GM23338 (cell line): ENCODE data around the gene OLIG1. TPM values are rescaled to one million over a fixed set of nuclear protein-coding genes. Genes with fewer than 3 reads are reported as not detected.

Experiments used
- ATAC-seq: fragments of 200-7000 bp; cut with Tn5 transposase; 3 replicates; pipeline ENCODE4 v1.9.1; 2020
- DNase-seq: peaks from one replicate; pipeline ENCODE4 v3.0.0-alpha.2; 2015; ENCODE audit warnings: low spot score
- H2AFZ ChIP-seq: fragments of 200-600 bp; sonication (generic); 2 replicates; pipeline ENCODE4 v1.8.0; 2016; ENCODE audit warnings: antibody characterized with exemption, mild to moderate bottlenecking, moderate library complexity
- H3F3A ChIP-seq: fragments of 200-600 bp; sonication (generic); replicated peaks from 2 replicates; pipeline ENCODE4 v1.8.0; 2017; ENCODE audit warnings: antibody characterized with exemption, mixed run types, low read depth
- H3K27ac ChIP-seq: fragments of 200-600 bp; sonication (generic); 2 replicates; pipeline ENCODE4 v1.6.1; 2016; ENCODE audit warnings: low read depth
- H3K27me3 ChIP-seq: fragments of 200-600 bp; sonication (generic); 2 replicates; pipeline ENCODE4 v1.8.0; 2016; ENCODE audit warnings: mild to moderate bottlenecking, mixed run types, moderate library complexity; ENCODE audit not compliant: insufficient read depth
- H3K36me3 ChIP-seq: fragments of 200-600 bp; sonication (generic); 2 replicates; pipeline ENCODE4 v1.8.0; 2016; ENCODE audit warnings: mild to moderate bottlenecking; ENCODE audit not compliant: insufficient read depth
- H3K4me1 ChIP-seq: fragments of 200-600 bp; sonication (generic); 2 replicates; pipeline ENCODE4 v1.8.0; 2016; ENCODE audit warnings: mild to moderate bottlenecking, moderate library complexity; ENCODE audit not compliant: insufficient read depth
- H3K4me2 ChIP-seq: fragments of 200-600 bp; sonication (generic); 2 replicates; pipeline ENCODE4 v1.7.1; 2017; ENCODE audit warnings: mixed run types
- H3K4me3 ChIP-seq: fragments of 200-600 bp; sonication (generic); 2 replicates; pipeline ENCODE4 v1.6.1; 2016; ENCODE audit warnings: mixed run types
- H3K79me2 ChIP-seq: fragments of 200-600 bp; sonication (generic); replicated peaks from 2 replicates; pipeline ENCODE4 v1.8.0; 2017; ENCODE audit warnings: mild to moderate bottlenecking; ENCODE audit not compliant: insufficient read depth
- H3K9me2 ChIP-seq: fragments of 200-600 bp; sonication (generic); 2 replicates; pipeline ENCODE4 v1.8.0; 2017; ENCODE audit not compliant: insufficient read depth
- H4K20me1 ChIP-seq: fragments of 200-600 bp; sonication (generic); replicated peaks from 2 replicates; pipeline ENCODE4 v1.8.0; 2017; ENCODE audit warnings: mild to moderate bottlenecking; ENCODE audit not compliant: insufficient read depth
- H3K27ac Mint-ChIP-seq: 2 replicates; pipeline ENCODE4 v1.8.0; 2020; ENCODE audit warnings: inconsistent platforms, mild to moderate bottlenecking, moderate library complexity, mixed read lengths
- H3K27me3 Mint-ChIP-seq: 3 replicates; pipeline ENCODE4 v1.8.0; 2022; ENCODE audit warnings: low read depth, mild to moderate bottlenecking, moderate library complexity, mixed read lengths, inconsistent platforms; ENCODE audit not compliant: insufficient read depth, poor library complexity
- H3K36me3 Mint-ChIP-seq: 3 replicates; pipeline ENCODE4 v1.8.0; 2021; ENCODE audit warnings: low read depth, mild to moderate bottlenecking, inconsistent platforms, moderate library complexity, mixed read lengths
- H3K4me1 Mint-ChIP-seq: 3 replicates; pipeline ENCODE4 v1.8.0; 2020; ENCODE audit warnings: mild to moderate bottlenecking, inconsistent platforms, mixed read lengths
- H3K4me3 Mint-ChIP-seq: 3 replicates; pipeline ENCODE4 v1.8.0; 2021; ENCODE audit warnings: moderate library complexity, mild to moderate bottlenecking, inconsistent platforms, mixed read lengths
- H3K9me3 Mint-ChIP-seq: 3 replicates; pipeline ENCODE4 v1.8.0; 2020; ENCODE audit warnings: moderate library complexity, mild to moderate bottlenecking, inconsistent platforms, mixed read lengths
- CREB1 ChIP-seq: fragments of 250-450 bp; sonication (Bioruptor Pico); IDR thresholded peaks from 2 replicates; pipeline ENCODE4 v1.5.0; 2020; ENCODE audit warnings: low read depth, mild to moderate bottlenecking, moderate library complexity
- EZH2 ChIP-seq: fragments of 200-600 bp; sonication (generic); IDR thresholded peaks from one replicate; pipeline ENCODE4 v1.8.0; 2017; ENCODE audit warnings: antibody characterized with exemption, mild to moderate bottlenecking, low read depth; ENCODE audit not compliant: unreplicated experiment
- EZH2phosphoT487 ChIP-seq: fragments of 200-600 bp; sonication (generic); IDR thresholded peaks from one replicate; pipeline ENCODE4 v1.8.1; 2018; ENCODE audit warnings: antibody characterized with exemption; ENCODE audit not compliant: unreplicated experiment
- JUNB ChIP-seq: IDR thresholded peaks from one replicate; pipeline ENCODE4 v1.6.1; 2016; ENCODE audit warnings: antibody characterized with exemption; ENCODE audit not compliant: unreplicated experiment
- NANOG ChIP-seq: IDR thresholded peaks from 2 replicates; pipeline ENCODE4 v1.6.1; 2016; ENCODE audit warnings: antibody characterized with exemption, borderline replicate concordance
- POLR2AphosphoS5 ChIP-seq: IDR thresholded peaks from 2 replicates; pipeline ENCODE4 v1.6.1; 2016; ENCODE audit warnings: antibody characterized with exemption, low read depth
- STAT1 ChIP-seq: IDR thresholded peaks from one replicate; pipeline ENCODE4 v1.6.1; 2016; ENCODE audit warnings: antibody characterized with exemption; ENCODE audit not compliant: unreplicated experiment
- ZNF114 ChIP-seq: fragments of 250-450 bp; sonication (Bioruptor Pico); IDR thresholded peaks from 2 replicates; pipeline ENCODE4 v1.5.0; 2020; ENCODE audit warnings: mild to moderate bottlenecking, moderate library complexity
- ZNF331 ChIP-seq: fragments of 250-450 bp; sonication (Bioruptor Pico); IDR thresholded peaks from 2 replicates; pipeline ENCODE4 v1.5.0; 2020; ENCODE audit warnings: low read depth, mild to moderate bottlenecking, moderate library complexity
- polyA plus RNA-seq: library from polyadenylated mRNA; unstranded; fragments of >200 nt; fragmentation: Nextera tagmentation; extraction: Ambion mirVana; gene quantifications from 2 replicates; pipeline ENCODE4 v1.2.1, GENCODE V29; 2016
- total RNA-seq: library from RNA; depleted of rRNA; stranded (reverse); fragments of >200 nt; shearing (Covaris generic); gene quantifications from 2 replicates; pipeline ENCODE4 v1.2.3, GENCODE V29; 2014
- TF ChIP-seq, protein P1 (sequence below): IDR thresholded peaks from 2 replicates; pipeline ENCODE4 v1.6.1; 2016; ENCODE audit warnings: antibody characterized with exemption
- TF ChIP-seq, protein P2 (sequence below): fragments of 250-450 bp; sonication (Bioruptor Pico); IDR thresholded peaks from 2 replicates; pipeline ENCODE4 v1.5.0; 2020; ENCODE audit warnings: mild to moderate bottlenecking, moderate library complexity
- TF ChIP-seq, protein P3 (sequence below): IDR thresholded peaks from one replicate; pipeline ENCODE4 v1.6.1; 2018; ENCODE audit warnings: antibody characterized with exemption; ENCODE audit not compliant: unreplicated experiment
- TF ChIP-seq, protein P4 (sequence below), 2 experiments: fragments of 200-600 bp in 1 of 2; sonication (generic) in 1 of 2; conservative IDR thresholded peaks; 2 replicates each; pipeline versions ENCODE4 v1.5.1 to v1.6.1; 2016 to 2017; ENCODE audit warnings: antibody characterized with exemption in 2 of 2, low read depth in 2 of 2, mild to moderate bottlenecking in 2 of 2, moderate library complexity in 1 of 2

The OLIG1 gene
- total and polyA plus RNA-seq, 2 experiments from 2014 or later = 0.14 to 0.81 TPM

DNA sequence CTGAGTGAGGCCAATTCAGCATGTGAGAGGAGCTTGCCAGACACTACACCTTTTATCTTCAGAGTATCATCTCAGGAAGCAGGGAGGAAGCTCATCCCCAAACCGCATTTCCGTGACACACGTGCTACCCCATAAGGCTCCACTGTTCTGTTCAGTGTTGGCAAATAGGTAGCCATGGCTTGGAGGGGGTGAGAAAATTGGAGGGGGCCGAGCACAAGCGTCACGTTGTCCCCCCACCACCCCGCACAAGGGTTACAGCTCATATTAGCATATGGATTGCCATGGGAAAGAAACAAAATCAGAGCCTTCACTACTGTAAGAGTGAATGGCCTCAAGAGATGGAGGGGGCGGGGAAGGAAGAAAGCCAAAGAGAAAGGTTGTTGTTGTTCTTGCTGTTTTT is 46.7 kb downstream of the OLIG1 start:
- DNase-seq = no peak
- no peaks in the 10 kb centered on the region for H3K79me2 ChIP-seq
- no peak overlapping the region for H2AFZ ChIP-seq
- Mint-ChIP-seq H3K9me3 (no peaks in the 10 kb centered on the region), H3K36me3 (no peaks in the 10 kb centered on the region), H3K4me3 (no peak overlapping the region), H3K27ac (no peak overlapping the region), H3K4me1 (peaks cover 55% of the 10 kb centered on the region), H3K27me3 (peaks cover 9% of the 10 kb centered on the region)
- H3K4me2 ChIP-seq = peak overlapping the region; percentile 51
- H3K4me1 ChIP-seq = peaks cover 48% of the 10 kb centered on the region
- peaks cover 6% of the 10 kb centered on the region for H3K27me3 ChIP-seq
- TF ChIP-seq, protein P1, sequence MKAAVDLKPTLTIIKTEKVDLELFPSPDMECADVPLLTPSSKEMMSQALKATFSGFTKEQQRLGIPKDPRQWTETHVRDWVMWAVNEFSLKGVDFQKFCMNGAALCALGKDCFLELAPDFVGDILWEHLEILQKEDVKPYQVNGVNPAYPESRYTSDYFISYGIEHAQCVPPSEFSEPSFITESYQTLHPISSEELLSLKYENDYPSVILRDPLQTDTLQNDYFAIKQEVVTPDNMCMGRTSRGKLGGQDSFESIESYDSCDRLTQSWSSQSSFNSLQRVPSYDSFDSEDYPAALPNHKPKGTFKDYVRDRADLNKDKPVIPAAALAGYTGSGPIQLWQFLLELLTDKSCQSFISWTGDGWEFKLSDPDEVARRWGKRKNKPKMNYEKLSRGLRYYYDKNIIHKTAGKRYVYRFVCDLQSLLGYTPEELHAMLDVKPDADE = no peak
- TF ChIP-seq NANOG (no peak), ZNF331 (CRISPR knock-in tag) (no peak), STAT1 (no peak), JUNB (no peak), ZNF114 (CRISPR knock-in tag) (no peak), EZH2 (no peak), CREB1 (CRISPR knock-in tag) (no peak), POLR2AphosphoS5 (no peak), EZH2phosphoT487 (no peak)
- TF ChIP-seq, protein P2, sequence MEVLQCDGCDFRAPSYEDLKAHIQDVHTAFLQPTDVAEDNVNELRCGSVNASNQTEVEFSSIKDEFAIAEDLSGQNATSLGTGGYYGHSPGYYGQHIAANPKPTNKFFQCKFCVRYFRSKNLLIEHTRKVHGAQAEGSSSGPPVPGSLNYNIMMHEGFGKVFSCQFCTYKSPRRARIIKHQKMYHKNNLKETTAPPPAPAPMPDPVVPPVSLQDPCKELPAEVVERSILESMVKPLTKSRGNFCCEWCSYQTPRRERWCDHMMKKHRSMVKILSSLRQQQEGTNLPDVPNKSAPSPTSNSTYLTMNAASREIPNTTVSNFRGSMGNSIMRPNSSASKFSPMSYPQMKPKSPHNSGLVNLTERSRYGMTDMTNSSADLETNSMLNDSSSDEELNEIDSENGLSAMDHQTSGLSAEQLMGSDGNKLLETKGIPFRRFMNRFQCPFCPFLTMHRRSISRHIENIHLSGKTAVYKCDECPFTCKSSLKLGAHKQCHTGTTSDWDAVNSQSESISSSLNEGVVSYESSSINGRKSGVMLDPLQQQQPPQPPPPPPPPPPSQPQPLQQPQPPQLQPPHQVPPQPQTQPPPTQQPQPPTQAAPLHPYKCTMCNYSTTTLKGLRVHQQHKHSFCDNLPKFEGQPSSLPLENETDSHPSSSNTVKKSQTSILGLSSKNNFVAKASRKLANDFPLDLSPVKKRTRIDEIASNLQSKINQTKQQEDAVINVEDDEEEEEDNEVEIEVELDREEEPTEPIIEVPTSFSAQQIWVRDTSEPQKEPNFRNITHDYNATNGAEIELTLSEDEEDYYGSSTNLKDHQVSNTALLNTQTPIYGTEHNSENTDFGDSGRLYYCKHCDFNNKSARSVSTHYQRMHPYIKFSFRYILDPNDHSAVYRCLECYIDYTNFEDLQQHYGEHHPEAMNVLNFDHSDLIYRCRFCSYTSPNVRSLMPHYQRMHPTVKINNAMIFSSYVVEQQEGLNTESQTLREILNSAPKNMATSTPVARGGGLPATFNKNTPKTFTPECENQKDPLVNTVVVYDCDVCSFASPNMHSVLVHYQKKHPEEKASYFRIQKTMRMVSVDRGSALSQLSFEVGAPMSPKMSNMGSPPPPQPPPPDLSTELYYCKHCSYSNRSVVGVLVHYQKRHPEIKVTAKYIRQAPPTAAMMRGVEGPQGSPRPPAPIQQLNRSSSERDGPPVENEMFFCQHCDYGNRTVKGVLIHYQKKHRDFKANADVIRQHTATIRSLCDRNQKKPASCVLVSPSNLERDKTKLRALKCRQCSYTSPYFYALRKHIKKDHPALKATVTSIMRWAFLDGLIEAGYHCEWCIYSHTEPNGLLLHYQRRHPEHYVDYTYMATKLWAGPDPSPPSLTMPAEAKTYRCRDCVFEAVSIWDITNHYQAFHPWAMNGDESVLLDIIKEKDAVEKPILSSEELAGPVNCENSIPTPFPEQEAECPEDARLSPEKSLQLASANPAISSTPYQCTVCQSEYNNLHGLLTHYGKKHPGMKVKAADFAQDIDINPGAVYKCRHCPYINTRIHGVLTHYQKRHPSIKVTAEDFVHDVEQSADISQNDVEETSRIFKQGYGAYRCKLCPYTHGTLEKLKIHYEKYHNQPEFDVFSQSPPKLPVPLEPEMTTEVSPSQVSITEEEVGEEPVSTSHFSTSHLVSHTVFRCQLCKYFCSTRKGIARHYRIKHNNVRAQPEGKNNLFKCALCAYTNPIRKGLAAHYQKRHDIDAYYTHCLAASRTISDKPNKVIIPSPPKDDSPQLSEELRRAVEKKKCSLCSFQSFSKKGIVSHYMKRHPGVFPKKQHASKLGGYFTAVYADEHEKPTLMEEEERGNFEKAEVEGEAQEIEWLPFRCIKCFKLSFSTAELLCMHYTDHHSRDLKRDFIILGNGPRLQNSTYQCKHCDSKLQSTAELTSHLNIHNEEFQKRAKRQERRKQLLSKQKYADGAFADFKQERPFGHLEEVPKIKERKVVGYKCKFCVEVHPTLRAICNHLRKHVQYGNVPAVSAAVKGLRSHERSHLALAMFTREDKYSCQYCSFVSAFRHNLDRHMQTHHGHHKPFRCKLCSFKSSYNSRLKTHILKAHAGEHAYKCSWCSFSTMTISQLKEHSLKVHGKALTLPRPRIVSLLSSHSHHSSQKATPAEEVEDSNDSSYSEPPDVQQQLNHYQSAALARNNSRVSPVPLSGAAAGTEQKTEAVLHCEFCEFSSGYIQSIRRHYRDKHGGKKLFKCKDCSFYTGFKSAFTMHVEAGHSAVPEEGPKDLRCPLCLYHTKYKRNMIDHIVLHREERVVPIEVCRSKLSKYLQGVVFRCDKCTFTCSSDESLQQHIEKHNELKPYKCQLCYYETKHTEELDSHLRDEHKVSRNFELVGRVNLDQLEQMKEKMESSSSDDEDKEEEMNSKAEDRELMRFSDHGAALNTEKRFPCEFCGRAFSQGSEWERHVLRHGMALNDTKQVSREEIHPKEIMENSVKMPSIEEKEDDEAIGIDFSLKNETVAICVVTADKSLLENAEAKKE = no peak
- TF ChIP-seq, protein P3, sequence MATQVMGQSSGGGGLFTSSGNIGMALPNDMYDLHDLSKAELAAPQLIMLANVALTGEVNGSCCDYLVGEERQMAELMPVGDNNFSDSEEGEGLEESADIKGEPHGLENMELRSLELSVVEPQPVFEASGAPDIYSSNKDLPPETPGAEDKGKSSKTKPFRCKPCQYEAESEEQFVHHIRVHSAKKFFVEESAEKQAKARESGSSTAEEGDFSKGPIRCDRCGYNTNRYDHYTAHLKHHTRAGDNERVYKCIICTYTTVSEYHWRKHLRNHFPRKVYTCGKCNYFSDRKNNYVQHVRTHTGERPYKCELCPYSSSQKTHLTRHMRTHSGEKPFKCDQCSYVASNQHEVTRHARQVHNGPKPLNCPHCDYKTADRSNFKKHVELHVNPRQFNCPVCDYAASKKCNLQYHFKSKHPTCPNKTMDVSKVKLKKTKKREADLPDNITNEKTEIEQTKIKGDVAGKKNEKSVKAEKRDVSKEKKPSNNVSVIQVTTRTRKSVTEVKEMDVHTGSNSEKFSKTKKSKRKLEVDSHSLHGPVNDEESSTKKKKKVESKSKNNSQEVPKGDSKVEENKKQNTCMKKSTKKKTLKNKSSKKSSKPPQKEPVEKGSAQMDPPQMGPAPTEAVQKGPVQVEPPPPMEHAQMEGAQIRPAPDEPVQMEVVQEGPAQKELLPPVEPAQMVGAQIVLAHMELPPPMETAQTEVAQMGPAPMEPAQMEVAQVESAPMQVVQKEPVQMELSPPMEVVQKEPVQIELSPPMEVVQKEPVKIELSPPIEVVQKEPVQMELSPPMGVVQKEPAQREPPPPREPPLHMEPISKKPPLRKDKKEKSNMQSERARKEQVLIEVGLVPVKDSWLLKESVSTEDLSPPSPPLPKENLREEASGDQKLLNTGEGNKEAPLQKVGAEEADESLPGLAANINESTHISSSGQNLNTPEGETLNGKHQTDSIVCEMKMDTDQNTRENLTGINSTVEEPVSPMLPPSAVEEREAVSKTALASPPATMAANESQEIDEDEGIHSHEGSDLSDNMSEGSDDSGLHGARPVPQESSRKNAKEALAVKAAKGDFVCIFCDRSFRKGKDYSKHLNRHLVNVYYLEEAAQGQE = no peak
- TF ChIP-seq, protein P4, sequence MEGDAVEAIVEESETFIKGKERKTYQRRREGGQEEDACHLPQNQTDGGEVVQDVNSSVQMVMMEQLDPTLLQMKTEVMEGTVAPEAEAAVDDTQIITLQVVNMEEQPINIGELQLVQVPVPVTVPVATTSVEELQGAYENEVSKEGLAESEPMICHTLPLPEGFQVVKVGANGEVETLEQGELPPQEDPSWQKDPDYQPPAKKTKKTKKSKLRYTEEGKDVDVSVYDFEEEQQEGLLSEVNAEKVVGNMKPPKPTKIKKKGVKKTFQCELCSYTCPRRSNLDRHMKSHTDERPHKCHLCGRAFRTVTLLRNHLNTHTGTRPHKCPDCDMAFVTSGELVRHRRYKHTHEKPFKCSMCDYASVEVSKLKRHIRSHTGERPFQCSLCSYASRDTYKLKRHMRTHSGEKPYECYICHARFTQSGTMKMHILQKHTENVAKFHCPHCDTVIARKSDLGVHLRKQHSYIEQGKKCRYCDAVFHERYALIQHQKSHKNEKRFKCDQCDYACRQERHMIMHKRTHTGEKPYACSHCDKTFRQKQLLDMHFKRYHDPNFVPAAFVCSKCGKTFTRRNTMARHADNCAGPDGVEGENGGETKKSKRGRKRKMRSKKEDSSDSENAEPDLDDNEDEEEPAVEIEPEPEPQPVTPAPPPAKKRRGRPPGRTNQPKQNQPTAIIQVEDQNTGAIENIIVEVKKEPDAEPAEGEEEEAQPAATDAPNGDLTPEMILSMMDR (conservative IDR thresholded peaks at IDR 0.05; ENCODE audit: low read depth in 2 of 2) = no peak
- H3K4me3 ChIP-seq = no peak overlapping the region
- H3K36me3 ChIP-seq = no peaks in the 10 kb centered on the region
- no peak overlapping the region for H3K27ac ChIP-seq
- H3F3A ChIP-seq = peaks cover 3% of the 10 kb centered on the region; the same call in 1 of the 2 replicates
- ATAC-seq = peak; percentile 16; the same call in 2 of the 3 replicates
- no peaks in the 10 kb centered on the region for H3K9me2 ChIP-seq
- H4K20me1 ChIP-seq = no peaks in the 10 kb centered on the region
